Upper lobe of right lung (tissue), 1 donor: ENCODE measurements around the gene LPAR1. TPM values are rescaled to one million over a fixed set of nuclear protein-coding genes. Genes with fewer than 3 reads are reported as not detected.
A peak's percentile ranks its signal among the peaks of the same experiment; 100 is the strongest.

Experiments used
- ATAC-seq: fragments of 200-7000 bp; cut with Tn5 transposase; one replicate; pipeline ENCODE4 v1.9.1; 2020; ENCODE audit warnings: mild to moderate bottlenecking, moderate library complexity
- DNase-seq: peaks from one replicate; pipeline ENCODE4 v3.0.0-alpha.2; 2020
- H3K27ac ChIP-seq: fragments of 200-600 bp; one replicate; pipeline ENCODE4 v1.8.0; 2022
- H3K27me3 ChIP-seq: fragments of 200-600 bp; one replicate; pipeline ENCODE4 v1.8.0; 2022; ENCODE audit warnings: mild to moderate bottlenecking
- H3K36me3 ChIP-seq: fragments of 200-600 bp; one replicate; pipeline ENCODE4 v1.8.0; 2022
- H3K4me1 ChIP-seq: fragments of 200-600 bp; one replicate; pipeline ENCODE4 v1.8.0; 2022
- H3K4me3 ChIP-seq: fragments of 200-600 bp; one replicate; pipeline ENCODE4 v1.8.0; 2022; ENCODE audit warnings: mild to moderate bottlenecking
- H3K9me3 ChIP-seq: fragments of 200-600 bp; one replicate; pipeline ENCODE4 v1.8.0; 2022
- CTCF ChIP-seq: fragments of 200-600 bp; IDR thresholded peaks from one replicate; pipeline ENCODE4 v1.8.0; 2022; ENCODE audit warnings: antibody characterized with exemption
- intact Hi-C: fragments of 100-400 bp; cut with DNase I; formaldehyde crosslinking; loops from one replicate; pipeline ENCODE4 v1.11.0; 2022
- total RNA-seq: library from RNA; stranded (reverse); fragmentation: NEBNext Ultra II Directional; extraction: Animal tissue kit (Norgen Biotek cat#: 25700); gene quantifications from one replicate; pipeline ENCODE4 v1.2.1, GENCODE V29; 2021
- donor health status: DM: no; HTN: yes; CAD: no; lungs with severe emphysema.

The LPAR1 gene
- total RNA-seq, 1 donor from 2014 or later = 18.2 TPM

GRCh38 chr9:111036946-111037345, 1.3 kb downstream of the LPAR1 start:
- Histone ChIP-seq H3K4me3 (peak overlapping the region; percentile 60), H3K9me3 (no peaks in the 10 kb centered on the region), H3K4me1 (no peaks in the 10 kb centered on the region), H3K36me3 (no peaks in the 10 kb centered on the region), H3K27me3 (peaks cover 13% of the 10 kb centered on the region), H3K27ac (peak overlapping the region; percentile 76)
- ATAC-seq = no peak
- DNase-seq = no peak
- TF ChIP-seq CTCF = no peak
- intact Hi-C loops = no loop called here

GRCh38 chr9:111036429-111036789, 1.9 kb downstream of the LPAR1 start:
- ATAC-seq (peak; percentile 59), DNase-seq (peak; percentile 80)
- peak overlapping the region; percentile 76 for H3K27ac ChIP-seq
- H3K36me3 ChIP-seq = no peaks in the 10 kb centered on the region
- no peaks in the 10 kb centered on the region for H3K9me3 ChIP-seq
- H3K4me1 ChIP-seq = no peaks in the 10 kb centered on the region
- peak; percentile 49 for TF ChIP-seq CTCF
- H3K27me3 ChIP-seq = peaks cover 13% of the 10 kb centered on the region
- peak overlapping the region; percentile 60 for H3K4me3 ChIP-seq
- intact Hi-C loops = no loop called here

GRCh38 chr9:111035543-111036428, 2.5 kb downstream of the LPAR1 start:
- DNase-seq (no peak), ATAC-seq (no peak)
- Histone ChIP-seq H3K9me3 (no peaks in the 10 kb centered on the region), H3K4me3 (peak overlapping the region; percentile 60), H3K27me3 (peaks cover 13% of the 10 kb centered on the region), H3K27ac (peak overlapping the region; percentile 15), H3K4me1 (no peaks in the 10 kb centered on the region), H3K36me3 (no peaks in the 10 kb centered on the region)
- intact Hi-C loops = no loop called here
- TF ChIP-seq CTCF = no peak

- Histone ChIP-seq H3K27me3 (peaks cover 13% of the 10 kb centered on the region), H3K27ac (no peak overlapping the region), H3K4me1 (no peaks in the 10 kb centered on the region), H3K4me3 (no peak overlapping the region), H3K9me3 (no peaks in the 10 kb centered on the region), H3K36me3 (no peaks in the 10 kb centered on the region)
- DNase-seq = no peak
- intact Hi-C loops = no loop called here
- no peak for ATAC-seq
- TF ChIP-seq CTCF = no peak
Observed at GRCh38 chr9:111034898-111035539, 3.3 kb downstream of the LPAR1 start.

- Histone ChIP-seq H3K4me1 (no peaks in the 10 kb centered on the region), H3K27ac (no peak overlapping the region)
- no peak for DNase-seq
Observed at GRCh38 chr9:111034170-111034897, 3.9 kb downstream of the LPAR1 start.

More at GRCh38 chr9:111034170-111034897, 3.9 kb downstream of the LPAR1 start:
- Histone ChIP-seq H3K36me3 (no peaks in the 10 kb centered on the region), H3K27me3 (peaks cover 13% of the 10 kb centered on the region), H3K4me3 (no peak overlapping the region), H3K9me3 (no peaks in the 10 kb centered on the region)
- no peak for TF ChIP-seq CTCF
- intact Hi-C loops = no loop called here
- no peak for ATAC-seq
